ENCODE measurements around the gene RBM15B. TPM values are rescaled to one million over a fixed set of nuclear protein-coding genes. Genes with fewer than 3 reads are reported as not detected.
A peak's percentile ranks its signal among the peaks of the same experiment; 100 is the strongest.

The RBM15B gene
- total RNA-seq, 1 donor from 2014 or later: 23.5 TPM

DNA sequence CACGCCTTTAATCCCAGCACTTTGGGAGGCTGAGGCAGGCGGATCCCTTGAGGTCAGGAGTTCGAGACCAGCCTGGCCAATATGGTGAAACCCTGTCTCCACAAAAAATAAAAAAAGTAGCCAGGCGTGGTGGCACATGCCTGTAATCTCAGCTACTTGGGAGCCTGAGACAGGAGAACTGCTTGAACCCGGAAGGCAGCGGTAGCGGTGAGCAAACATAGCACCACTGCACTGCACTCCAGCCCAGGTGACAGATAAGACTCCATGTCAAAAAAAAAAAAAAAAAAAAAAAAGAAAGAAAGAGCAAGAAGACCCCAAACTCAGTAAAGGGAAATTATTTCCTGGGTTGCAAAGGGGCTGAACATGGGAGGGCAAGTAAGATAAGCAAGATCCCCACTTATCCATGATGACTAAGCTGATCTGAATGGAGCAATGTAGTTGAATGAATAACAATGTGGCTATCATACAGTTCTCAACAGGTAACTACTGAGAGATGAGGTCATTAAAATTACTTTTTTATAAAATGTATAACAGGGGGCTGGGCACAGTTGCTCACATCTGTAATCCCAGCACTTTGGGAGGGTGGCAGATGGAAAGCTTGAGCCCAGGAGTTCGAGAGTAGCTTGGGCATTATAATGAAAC, 46.0 kb downstream of the RBM15B start:
- H2AFZ ChIP-seq (ENCODE audit: low read depth, low read length): no peak overlapping the region
- H3K36me3 ChIP-seq (ENCODE audit: insufficient read depth, low read length): peaks cover 5% of the 10 kb centered on the region
- no peak overlapping the region for H3K4me3 Mint-ChIP-seq (ENCODE audit: unreplicated experiment)
- H4K20me1 ChIP-seq (ENCODE audit: insufficient read depth, low read length): peaks cover 9% of the 10 kb centered on the region
- H3K27ac Mint-ChIP-seq (ENCODE audit: unreplicated experiment): no peak overlapping the region
- H3K4me3 ChIP-seq (ENCODE audit: insufficient read depth, low read depth, low read length): no peak overlapping the region
- no peaks in the 10 kb centered on the region for H3K27me3 ChIP-seq (ENCODE audit: insufficient read depth, low read length)
- no peaks in the 10 kb centered on the region for H3K9me3 ChIP-seq (ENCODE audit: insufficient read depth, low read depth, low read length)
- no peak overlapping the region for H3K4me2 ChIP-seq (ENCODE audit: low read length)
- no peaks in the 10 kb centered on the region for H3K27me3 Mint-ChIP-seq (ENCODE audit: low read depth, unreplicated experiment)
- no peaks in the 10 kb centered on the region for H3K9me3 Mint-ChIP-seq (ENCODE audit: unreplicated experiment)
- H3K9ac ChIP-seq (ENCODE audit: low read length): no peak overlapping the region
- no peaks in the 10 kb centered on the region for H3K79me2 ChIP-seq (ENCODE audit: insufficient read depth, low read length)
- TF ChIP-seq, protein P1, sequence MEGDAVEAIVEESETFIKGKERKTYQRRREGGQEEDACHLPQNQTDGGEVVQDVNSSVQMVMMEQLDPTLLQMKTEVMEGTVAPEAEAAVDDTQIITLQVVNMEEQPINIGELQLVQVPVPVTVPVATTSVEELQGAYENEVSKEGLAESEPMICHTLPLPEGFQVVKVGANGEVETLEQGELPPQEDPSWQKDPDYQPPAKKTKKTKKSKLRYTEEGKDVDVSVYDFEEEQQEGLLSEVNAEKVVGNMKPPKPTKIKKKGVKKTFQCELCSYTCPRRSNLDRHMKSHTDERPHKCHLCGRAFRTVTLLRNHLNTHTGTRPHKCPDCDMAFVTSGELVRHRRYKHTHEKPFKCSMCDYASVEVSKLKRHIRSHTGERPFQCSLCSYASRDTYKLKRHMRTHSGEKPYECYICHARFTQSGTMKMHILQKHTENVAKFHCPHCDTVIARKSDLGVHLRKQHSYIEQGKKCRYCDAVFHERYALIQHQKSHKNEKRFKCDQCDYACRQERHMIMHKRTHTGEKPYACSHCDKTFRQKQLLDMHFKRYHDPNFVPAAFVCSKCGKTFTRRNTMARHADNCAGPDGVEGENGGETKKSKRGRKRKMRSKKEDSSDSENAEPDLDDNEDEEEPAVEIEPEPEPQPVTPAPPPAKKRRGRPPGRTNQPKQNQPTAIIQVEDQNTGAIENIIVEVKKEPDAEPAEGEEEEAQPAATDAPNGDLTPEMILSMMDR (IDR thresholded peaks at IDR 0.05; ENCODE audit: insufficient read depth, low read depth, low read length): no peak
- TF ChIP-seq EZH2 (IDR thresholded peaks at IDR 0.05; ENCODE audit: insufficient read depth, low read length): no peak
- H3K4me1 ChIP-seq (ENCODE audit: insufficient read depth, low read length): no peaks in the 10 kb centered on the region
- no peak overlapping the region for H3K27ac ChIP-seq (ENCODE audit: low read depth, low read length)
- FAIRE-seq (no peak), DNase-seq (ENCODE audit: low read depth) (peak; percentile 7)
- H3K36me3 Mint-ChIP-seq (ENCODE audit: low read depth, unreplicated experiment): peaks cover 14% of the 10 kb centered on the region
- H3K4me1 Mint-ChIP-seq (ENCODE audit: low read depth, unreplicated experiment): no peaks in the 10 kb centered on the region

DNA sequence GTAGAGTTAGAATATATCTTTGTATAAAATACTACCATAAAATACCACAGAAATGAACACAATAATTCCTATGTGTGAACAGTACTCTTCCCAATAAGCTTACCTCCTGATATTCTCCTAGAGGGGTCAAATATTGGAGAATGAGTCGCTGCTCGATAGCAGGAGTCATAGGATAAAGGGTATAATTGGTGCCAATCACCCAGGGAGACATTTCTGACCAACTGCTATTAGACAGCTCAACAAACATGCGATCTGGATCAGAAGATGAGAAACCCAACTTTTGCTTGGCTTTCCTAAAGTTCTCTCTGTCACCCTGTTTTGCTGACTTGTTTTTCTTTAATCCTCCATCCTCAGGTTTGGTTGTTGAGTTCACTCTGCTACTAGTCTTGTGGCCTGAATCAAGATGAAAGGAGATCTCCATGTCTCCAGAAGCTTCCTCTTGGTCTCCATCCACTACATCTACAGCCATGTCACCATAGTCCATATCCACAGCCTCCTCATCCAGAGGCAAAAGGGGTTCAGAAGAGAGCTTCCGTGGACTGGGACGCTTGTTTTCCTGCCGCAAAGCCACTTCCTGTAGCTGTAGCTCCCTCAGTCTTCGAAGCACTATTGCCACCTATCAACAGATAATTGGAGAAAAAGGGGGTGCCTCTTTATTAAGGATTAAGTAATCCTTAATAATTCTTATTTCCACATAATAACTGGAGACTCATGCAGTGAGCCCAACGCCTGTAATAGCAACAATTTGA, 50.4 kb downstream of the RBM15B start:
- Histone ChIP-seq H3K27me3 (ENCODE audit: insufficient read depth, low read length) (no peaks in the 10 kb centered on the region), H2AFZ (ENCODE audit: low read depth, low read length) (no peak overlapping the region), H3K9ac (ENCODE audit: low read length) (no peak overlapping the region), H3K4me3 (ENCODE audit: insufficient read depth, low read depth, low read length) (no peak overlapping the region), H3K4me2 (ENCODE audit: low read length) (no peak overlapping the region), H3K4me1 (ENCODE audit: insufficient read depth, low read length) (no peaks in the 10 kb centered on the region), H4K20me1 (ENCODE audit: insufficient read depth, low read length) (peaks cover 5% of the 10 kb centered on the region), H3K36me3 (ENCODE audit: insufficient read depth, low read length) (peaks cover 4% of the 10 kb centered on the region), H3K27ac (ENCODE audit: low read depth, low read length) (no peak overlapping the region), H3K9me3 (ENCODE audit: insufficient read depth, low read depth, low read length) (no peaks in the 10 kb centered on the region), H3K79me2 (ENCODE audit: insufficient read depth, low read length) (peaks cover 3% of the 10 kb centered on the region)
- no peaks in the 10 kb centered on the region for H3K27me3 Mint-ChIP-seq (ENCODE audit: low read depth, unreplicated experiment)
- no peak for DNase-seq (ENCODE audit: low read depth)
- H3K27ac Mint-ChIP-seq (ENCODE audit: unreplicated experiment): no peak overlapping the region
- FAIRE-seq: no peak
- no peaks in the 10 kb centered on the region for H3K4me1 Mint-ChIP-seq (ENCODE audit: low read depth, unreplicated experiment)
- H3K4me3 Mint-ChIP-seq (ENCODE audit: unreplicated experiment): no peak overlapping the region
- TF ChIP-seq EZH2 (IDR thresholded peaks at IDR 0.05; ENCODE audit: insufficient read depth, low read length): no peak
- TF ChIP-seq, protein P1 (IDR thresholded peaks at IDR 0.05; ENCODE audit: insufficient read depth, low read depth, low read length): no peak
- H3K36me3 Mint-ChIP-seq (ENCODE audit: low read depth, unreplicated experiment): peaks cover 9% of the 10 kb centered on the region
- H3K9me3 Mint-ChIP-seq (ENCODE audit: unreplicated experiment): no peaks in the 10 kb centered on the region

Measured in astrocyte (in vitro differentiated cells and primary cell).